ENCODE results near the gene FNIP1.

The FNIP1 gene

GRCh38 chr5:131634996-131635683, 161.7 kb downstream of the FNIP1 start, which contains the start of gene RAPGEF6:
Gene RAPGEF6 (minus strand): TSS chr5:131635229. CDS start chr5:131635030, 199 bp downstream.
- TF ChIP-seq, protein P1, sequence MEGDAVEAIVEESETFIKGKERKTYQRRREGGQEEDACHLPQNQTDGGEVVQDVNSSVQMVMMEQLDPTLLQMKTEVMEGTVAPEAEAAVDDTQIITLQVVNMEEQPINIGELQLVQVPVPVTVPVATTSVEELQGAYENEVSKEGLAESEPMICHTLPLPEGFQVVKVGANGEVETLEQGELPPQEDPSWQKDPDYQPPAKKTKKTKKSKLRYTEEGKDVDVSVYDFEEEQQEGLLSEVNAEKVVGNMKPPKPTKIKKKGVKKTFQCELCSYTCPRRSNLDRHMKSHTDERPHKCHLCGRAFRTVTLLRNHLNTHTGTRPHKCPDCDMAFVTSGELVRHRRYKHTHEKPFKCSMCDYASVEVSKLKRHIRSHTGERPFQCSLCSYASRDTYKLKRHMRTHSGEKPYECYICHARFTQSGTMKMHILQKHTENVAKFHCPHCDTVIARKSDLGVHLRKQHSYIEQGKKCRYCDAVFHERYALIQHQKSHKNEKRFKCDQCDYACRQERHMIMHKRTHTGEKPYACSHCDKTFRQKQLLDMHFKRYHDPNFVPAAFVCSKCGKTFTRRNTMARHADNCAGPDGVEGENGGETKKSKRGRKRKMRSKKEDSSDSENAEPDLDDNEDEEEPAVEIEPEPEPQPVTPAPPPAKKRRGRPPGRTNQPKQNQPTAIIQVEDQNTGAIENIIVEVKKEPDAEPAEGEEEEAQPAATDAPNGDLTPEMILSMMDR (IDR thresholded peaks at IDR 0.05; ENCODE audit: low read depth, low read length, missing control alignments) = no peak
- DNase-seq (ENCODE audit: low read depth) = peak; percentile 100
- in situ Hi-C loops (cut with HindIII; ENCODE audit: low sequenced_read_pairs) = no loop called here
- H3K4me3 ChIP-seq (ENCODE audit: low read depth, low read length) = peak within 1 kb of the TSS; percentile 97

GRCh38 chr5:131634666-131634995, 162.2 kb downstream of the FNIP1 start:
- in situ Hi-C loops (cut with HindIII; ENCODE audit: low sequenced_read_pairs) = no loop called here
- H3K4me3 ChIP-seq (ENCODE audit: low read depth, low read length) = peak overlapping the region; percentile 97
- DNase-seq (ENCODE audit: low read depth) = no peak
- TF ChIP-seq, protein P1 (IDR thresholded peaks at IDR 0.05; ENCODE audit: low read depth, low read length, missing control alignments) = no peak

DNA sequence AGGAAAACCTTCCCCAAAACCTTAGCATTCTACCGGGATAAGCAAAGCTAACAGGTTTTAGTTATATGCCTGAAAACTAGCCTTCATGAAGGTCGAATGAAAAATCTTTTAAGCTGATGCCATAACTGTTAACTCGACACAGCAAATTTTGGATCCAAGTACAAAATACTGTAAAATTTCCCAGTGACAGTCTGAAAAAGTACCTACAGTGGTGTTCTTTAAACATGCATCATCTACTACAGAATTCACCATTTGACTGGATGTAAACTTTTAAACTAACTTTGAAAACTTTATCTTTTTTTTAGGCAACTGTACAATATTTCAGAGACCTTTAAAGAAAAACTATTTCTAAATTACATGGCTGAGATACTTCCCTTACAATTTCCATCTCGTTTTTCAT, 162.6 kb downstream of the FNIP1 start:
- TF ChIP-seq, protein P1 (IDR thresholded peaks at IDR 0.05; ENCODE audit: low read depth, low read length, missing control alignments) = no peak
- peak overlapping the region; percentile 97 for H3K4me3 ChIP-seq (ENCODE audit: low read depth, low read length)
- in situ Hi-C loops (cut with HindIII; ENCODE audit: low sequenced_read_pairs) = no loop called here
- DNase-seq (ENCODE audit: low read depth) = no peak

DNA sequence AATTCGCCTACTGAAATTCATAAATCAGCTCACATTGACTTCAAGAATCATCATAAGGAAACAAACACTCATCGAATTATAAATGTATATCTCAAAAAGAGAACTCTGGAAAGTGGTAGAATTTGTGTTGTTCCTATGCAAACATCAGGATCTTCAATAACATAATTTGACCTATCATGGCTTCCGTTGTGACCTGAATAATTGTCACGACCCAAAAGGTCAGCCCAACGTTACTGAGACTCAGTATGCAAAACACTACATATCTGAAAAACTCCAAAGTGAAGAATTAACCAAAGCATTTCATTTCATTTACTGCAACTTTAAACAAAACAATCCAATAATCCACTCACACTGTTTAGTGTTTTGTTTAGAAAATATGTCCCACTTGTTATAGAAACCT, 163.0 kb downstream of the FNIP1 start:
- in situ Hi-C loops (cut with HindIII; ENCODE audit: low sequenced_read_pairs) = no loop called here
- TF ChIP-seq, protein P1 (IDR thresholded peaks at IDR 0.05; ENCODE audit: low read depth, low read length, missing control alignments) = no peak
- H3K4me3 ChIP-seq (ENCODE audit: low read depth, low read length) = peak overlapping the region; percentile 97
- DNase-seq (ENCODE audit: low read depth) = no peak

DNA sequence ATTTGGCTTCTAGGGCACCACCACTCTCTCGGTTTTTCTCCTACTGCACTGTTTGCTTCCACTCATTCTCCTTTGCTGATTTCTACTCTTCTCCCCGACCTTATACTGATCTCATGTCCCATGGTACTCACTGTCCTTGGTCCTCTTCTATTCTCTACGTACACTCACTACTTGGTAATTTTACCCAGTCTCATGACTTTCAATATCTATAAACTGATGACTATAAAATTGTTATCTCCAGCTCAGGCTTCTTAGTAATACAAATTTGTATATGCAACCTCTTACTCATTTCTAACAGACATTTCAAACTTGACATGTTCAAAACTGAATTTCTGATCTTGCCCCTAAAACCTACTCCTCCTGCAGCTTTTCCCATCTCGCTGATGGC, 165.9 kb downstream of the FNIP1 start:
- DNase-seq (ENCODE audit: low read depth) = no peak
- in situ Hi-C loops (cut with HindIII; ENCODE audit: low sequenced_read_pairs) = no loop called here
- TF ChIP-seq, protein P1 (IDR thresholded peaks at IDR 0.05; ENCODE audit: low read depth, low read length, missing control alignments) = no peak
- H3K4me3 ChIP-seq (ENCODE audit: low read depth, low read length) = no peak overlapping the region

- H3K4me3 ChIP-seq (ENCODE audit: low read depth, low read length) = no peak overlapping the region
- TF ChIP-seq, protein P1 (IDR thresholded peaks at IDR 0.05; ENCODE audit: low read depth, low read length, missing control alignments) = no peak
- in situ Hi-C loops (cut with HindIII; ENCODE audit: low sequenced_read_pairs) = no loop called here
- DNase-seq (ENCODE audit: low read depth) = no peak
Observed at GRCh38 chr5:131630208-131630962, 166.4 kb downstream of the FNIP1 start.
